ENCODE measurements around the gene CDK19.

The CDK19 gene

DNA sequence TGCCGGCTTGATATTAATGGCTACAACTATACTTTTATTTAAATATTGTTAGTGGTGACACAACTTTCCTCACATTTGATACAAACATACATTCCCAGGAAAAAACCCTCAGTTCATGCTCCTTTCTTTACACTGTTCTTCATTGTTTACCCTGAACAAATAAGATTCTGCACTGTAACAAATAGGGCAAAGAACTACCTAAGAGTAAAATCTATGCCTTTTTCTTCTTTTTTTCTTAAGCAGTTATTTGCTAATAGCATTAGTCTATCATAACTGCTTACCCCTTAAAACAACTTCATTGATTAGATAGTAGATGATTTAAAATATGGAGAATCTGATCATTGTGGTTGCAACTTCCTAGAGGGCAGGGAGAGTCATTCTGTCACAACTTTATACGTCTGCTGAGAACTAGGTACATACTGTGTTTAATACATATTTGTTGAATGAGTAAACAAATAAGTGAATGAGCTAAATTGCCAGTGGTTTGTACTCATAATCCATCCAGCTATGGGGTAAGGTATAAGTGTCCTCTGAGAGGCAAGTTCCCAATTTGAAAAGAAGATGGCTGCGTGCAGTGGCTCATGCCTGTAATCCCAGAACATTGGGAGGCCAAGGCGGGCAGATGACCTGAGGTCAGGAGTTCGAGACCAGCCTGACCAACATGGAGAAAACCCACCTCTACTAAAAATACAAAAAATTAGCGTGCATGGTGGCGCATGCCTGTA lies 161.0 kb downstream of the CDK19 start:
- no peak for DNase-seq

DNA sequence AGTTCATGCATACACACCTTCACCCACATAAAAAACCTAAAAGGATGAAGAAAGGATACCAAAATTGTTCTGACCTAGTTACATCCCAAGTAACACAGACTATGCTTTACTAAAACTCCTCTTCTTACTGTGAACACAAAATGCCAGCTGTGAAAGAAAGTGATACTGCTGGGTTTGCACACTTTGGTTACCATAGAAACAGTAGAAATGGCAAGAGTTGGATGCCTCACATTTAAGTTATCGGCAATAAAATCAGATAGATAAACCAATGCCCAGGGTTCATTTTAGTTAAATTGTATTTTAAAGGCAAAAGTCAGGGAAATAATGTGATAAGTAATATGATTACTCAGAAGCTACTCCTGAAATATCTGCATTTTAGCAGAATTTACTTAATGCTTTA lies 161.9 kb downstream of the CDK19 start:
- DNase-seq: peak; percentile 7

GRCh38 chr6:110652520-110652919 lies 162.7 kb downstream of the CDK19 start:
- DNase-seq: no peak

GRCh38 chr6:110650755-110651154 lies 164.5 kb downstream of the CDK19 start:
- no peak for DNase-seq

DNA sequence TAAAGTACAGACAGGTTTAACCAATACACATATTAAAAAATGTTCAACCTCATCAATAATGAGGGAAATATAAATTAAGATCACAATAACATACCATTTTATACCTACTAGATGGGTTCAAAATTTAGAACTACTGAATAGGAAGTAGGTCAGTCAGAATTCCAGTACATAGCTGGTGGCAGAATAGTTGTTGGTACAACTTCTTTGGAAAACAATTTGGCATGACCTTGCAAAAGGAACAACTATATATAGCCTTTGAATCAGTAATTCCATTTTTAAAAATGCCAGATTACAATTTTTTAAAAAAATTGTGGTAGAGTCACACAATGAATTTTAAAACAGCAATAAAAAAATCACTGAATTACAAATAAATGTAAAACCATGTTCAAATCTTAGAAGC lies 165.6 kb downstream of the CDK19 start:
- no peak for DNase-seq

GRCh38 chr6:110646951-110647910 lies 168.0 kb downstream of the CDK19 start:
- no peak for DNase-seq

GRCh38 chr6:110646419-110646698 lies 168.9 kb downstream of the CDK19 start:
- DNase-seq: no peak

DNA sequence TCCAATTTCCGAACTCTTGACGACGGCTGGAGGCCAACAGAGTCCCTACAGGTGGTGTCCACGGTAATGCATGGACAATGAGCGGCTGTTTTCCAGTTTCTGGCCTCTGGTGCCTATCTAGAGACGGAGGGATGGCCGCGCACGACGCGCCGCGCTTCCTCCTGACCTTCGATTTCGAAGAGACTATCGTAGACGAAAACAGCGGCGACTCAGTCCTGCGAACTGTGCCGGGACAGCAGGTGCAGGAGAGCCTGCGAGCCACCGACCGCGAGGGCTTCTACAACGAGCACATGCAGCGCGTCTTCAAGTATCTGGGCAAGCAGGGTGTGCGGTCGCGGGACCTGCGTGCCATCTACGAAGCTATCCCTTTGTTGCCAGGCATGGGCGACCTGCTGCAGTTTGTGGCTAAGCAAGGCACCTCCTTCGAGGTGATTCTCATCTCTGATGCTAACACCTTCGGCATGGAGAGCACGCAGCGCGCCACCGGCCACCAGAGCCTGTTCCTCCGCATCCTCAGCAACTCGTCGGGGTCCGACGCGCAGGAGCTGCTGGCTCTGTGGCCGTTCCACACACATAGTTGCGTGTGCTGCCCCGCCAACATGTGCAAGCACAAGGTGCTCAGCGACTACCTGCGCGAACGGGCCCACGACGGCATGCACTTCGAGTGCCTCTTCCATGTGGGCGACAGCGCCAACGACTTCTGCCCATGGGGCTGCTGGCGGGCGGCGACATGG lies 169.4 kb downstream of the CDK19 start:
- DNase-seq: no peak

DNA sequence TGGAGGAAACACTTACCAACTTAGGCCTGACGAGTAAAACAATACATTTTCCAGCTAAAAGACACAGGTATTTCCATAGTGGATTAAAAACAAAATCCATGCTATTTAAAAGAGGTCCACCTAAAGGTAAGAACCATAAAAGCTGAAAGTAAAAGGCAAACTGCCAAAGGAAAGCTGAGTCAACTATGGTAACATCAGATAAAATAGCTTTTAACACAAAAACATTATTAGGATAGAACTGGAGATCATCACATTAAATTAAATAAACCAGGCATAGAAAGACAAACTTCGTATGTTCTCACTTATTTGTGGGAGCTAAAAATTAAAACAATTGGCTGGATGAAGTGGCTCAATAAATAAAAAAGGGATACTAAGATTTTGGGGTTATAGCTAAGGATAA lies 172.1 kb downstream of the CDK19 start:
- no peak for DNase-seq

DNA sequence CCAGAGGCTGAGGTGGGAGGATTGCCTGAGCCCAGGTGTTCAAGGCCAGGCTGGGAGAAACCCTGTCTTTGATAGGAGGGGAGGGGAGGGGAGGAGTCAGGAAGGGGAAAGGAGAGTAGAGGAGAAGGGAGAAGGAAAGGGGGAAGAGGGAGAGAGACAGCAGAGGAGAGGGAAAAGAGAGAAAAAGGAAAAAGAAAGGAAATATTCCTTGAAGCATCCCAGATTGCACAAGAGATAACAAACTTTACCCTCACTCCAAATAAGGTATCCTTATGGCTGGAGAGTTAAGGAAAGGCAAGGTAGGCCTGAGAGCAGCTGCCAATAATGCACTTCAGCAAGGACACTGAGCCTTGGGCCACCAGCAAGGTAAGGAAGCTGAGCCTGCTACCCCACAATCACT lies 172.6 kb downstream of the CDK19 start:
- no peak for DNase-seq

DNA sequence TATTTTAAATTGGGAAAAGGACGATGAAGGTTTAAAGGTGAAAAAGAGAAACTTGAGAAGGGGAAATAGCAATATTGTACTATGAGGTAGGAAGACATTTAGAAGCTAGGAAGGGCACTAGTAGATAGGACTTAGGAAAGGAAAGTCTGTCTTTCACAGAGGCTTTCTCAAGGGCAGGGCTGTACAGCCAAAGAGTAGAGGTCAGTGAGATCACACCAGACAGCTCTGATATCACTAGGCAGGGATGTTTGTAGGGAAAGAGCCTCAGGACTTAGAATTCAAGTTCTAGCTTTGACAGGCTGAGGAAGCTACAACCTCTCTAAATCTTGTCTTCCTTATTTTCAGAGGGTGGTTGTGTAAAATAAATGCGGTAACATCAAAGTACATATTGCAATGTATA lies 178.5 kb downstream of the CDK19 start:
- no peak for DNase-seq

- no peak for DNase-seq
These were observed 180.2 kb downstream of the CDK19 start for GRCh38 chr6:110635096-110635495.

DNA sequence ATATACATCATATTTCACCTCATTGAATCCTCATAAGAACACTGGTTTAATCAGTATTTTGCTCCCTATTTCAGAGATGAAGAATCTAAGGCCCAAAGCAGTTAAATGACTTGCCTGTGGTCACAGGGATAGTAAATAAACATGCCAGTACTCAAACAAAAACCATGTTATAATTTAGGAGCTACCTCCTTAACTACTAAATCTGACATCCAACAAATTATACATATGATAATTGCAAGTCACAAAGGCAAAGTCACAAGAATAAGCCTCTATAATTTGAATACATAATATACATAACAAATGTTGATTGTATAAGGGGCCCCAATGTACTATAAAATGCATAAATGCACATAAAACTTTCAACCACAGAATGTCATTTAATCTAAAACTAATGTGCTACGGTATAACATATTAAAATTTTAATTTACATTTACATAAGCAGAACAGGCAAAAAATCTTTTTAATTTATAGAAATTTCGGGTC lies 181.5 kb downstream of the CDK19 start:
- DNase-seq: no peak

DNA sequence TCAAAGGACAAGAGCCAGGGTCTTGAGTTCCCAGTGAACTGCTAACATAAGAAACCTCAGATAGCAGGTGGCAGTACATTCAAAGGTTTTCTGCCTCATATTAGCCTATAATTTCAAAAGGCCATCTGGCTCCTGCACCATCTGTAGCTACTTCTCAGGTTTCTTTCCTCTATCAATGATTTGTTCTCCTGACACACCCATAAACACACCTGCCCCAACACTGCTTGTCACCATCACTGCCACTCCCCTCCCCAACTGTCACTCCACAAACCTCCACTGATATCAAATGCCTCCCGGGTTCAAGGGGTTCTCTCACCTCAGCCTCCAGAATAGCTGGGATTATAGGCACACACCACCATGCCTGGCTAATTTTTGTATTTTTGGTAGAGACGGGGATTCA lies 186.1 kb downstream of the CDK19 start:
- DNase-seq: no peak

DNA sequence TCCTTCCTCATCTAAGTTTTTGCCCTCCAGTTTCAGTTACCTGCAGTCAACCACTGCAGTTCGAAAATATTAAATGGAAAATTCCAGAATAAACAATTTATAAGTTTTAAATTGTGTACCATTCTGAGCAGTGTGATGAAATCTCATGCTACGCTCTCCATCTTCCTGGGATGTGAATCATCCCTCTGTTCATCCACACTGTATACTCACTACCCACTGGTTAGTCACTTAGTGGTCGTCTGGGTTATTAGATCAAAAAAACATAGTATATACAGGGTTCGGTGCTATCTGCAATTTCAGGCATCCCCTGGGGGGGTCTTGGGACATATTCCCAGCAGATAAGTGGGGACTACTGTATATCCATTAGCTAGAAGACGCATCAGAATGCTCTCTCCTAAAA lies 186.9 kb downstream of the CDK19 start:
- DNase-seq: no peak

- DNase-seq: no peak
These were observed 188.8 kb downstream of the CDK19 start for GRCh38 chr6:110626442-110626841.

DNA sequence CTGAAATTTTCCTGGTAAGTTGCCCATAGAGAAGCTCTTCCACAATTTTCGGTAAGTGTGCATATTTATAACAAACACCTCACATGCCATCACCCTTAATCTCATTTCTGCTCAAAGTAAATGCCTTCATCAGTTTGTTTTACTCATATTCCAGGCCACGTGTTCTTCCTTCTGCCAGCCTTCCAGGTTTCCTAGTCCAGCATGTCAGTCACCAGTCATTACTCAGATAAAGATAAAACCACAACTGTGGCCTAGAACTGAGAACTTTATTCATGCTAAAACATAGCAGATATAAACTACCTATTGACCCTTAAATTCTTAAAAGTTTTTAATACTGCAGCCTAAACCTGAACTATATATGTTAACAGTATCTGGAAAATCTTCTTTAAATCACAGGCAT lies 189.4 kb downstream of the CDK19 start:
- DNase-seq: no peak

GRCh38 chr6:110622912-110623578 lies 192.2 kb downstream of the CDK19 start:
- no peak for DNase-seq

DNA sequence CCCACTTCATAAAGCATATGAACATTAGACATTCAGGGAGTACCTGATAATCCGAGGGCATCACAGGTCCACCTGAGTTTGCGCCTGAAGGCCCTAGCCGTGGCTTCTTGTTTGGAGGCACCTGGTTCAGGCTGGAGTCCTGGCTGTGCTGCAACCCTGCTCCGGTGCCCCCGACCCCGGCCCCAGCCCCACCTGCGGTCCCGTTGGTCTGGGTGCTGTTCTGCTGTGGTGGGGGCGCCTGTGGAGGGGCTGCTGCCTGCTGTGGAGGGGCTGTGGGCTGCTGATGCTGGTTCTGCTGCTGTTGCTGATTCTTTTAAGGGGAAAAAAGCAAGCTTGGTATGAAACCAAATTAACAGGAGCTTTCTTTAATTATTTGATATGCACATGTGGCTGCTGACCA lies 194.2 kb downstream of the CDK19 start:
- DNase-seq: no peak

- no peak for DNase-seq
These were observed 195.2 kb downstream of the CDK19 start for GRCh38 chr6:110620065-110620464.

DNA sequence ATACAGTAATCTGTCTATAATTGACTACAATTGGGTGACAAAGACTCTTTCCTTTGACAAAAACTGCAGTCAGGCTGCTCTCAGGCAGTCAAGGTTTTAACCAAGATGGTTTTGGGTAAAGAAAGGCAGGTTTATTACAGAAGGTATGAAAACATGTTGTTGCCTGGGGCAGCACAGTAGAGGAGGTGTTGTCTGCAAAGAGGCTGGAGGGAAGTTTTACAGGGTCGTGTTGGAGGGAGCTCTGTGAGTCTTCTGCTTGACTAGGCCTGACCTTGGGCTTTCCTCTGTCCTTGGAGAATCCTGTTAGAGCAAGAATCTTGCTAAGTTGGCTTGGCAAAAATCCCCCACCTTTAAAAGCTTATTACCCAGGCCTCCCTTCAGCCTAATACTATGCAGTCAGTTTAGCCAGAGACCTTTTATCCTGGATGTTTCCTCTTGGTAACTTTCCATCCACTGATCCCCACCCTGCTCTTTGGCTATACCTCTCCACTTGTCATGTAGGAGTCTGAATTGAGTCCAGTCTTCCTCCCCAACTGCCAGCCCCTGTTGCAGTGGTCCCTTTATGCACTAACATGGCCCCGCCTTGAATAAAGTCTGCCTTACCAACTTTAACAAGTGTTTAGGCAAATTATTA lies 195.9 kb downstream of the CDK19 start:
- DNase-seq: no peak

DNA sequence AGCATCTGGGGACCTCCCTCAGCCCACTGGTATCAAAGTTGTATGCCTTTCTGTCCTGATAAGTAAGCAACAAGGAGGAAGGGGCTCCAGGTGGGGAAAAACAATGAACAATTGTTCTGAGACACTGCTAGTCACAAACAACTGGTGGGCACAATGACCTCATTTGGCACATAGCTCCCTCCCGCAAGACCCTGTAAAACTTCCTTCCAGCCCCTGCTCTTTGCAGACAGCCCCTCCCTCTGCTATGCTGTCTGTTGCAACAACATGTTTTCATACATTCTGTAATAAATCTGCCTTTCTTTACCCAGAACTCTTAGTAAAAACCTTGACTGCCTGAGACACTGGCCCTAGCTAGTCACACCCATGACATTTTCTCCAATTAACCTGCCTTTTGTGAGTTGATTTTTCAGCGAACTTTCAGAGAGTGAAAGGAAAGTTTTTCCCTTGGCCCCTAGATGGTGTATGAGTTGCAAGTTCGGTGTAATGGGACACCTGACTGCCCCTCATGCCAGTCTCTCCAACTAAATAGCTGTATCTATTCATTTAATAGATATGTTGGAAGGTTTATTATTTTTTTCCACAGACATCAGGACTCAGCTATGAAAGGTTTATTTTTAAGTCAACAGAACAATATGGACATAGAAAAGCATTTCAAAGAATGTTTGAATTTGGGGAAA lies 196.5 kb downstream of the CDK19 start:
- no peak for DNase-seq

All from activated CD4-positive, alpha-beta T cell treated with anti-CD3 and anti-CD28 coated beads, Interleukin-2, Interleukin-6, amounts not matched to agents 100 ng/mL and 50 ng/mL, durations not matched to agents 16 hours and 8 hours (primary cell).